IPS-20b (cell line): ENCODE data around the gene TPO.

Experiments
- H3K27ac ChIP-seq: one replicate; pipeline ENCODE4 v1.5.1; 2013; ENCODE audit warnings: low read length
- H3K27me3 ChIP-seq: 2 replicates; pipeline ENCODE4 v1.6.1; 2013; ENCODE audit warnings: mild to moderate bottlenecking, low read length, inconsistent platforms; ENCODE audit not compliant: insufficient read depth
- H3K36me3 ChIP-seq: 2 replicates; pipeline ENCODE4 v1.6.1; 2013; ENCODE audit warnings: low read depth, mild to moderate bottlenecking, inconsistent platforms, low read length, moderate library complexity; ENCODE audit not compliant: insufficient read depth
- H3K4me1 ChIP-seq: 2 replicates; pipeline ENCODE4 v1.6.1; 2013; ENCODE audit warnings: mild to moderate bottlenecking, control low read depth, inconsistent platforms, low read length, moderate library complexity; ENCODE audit not compliant: insufficient read depth
- H3K4me3 ChIP-seq: 2 replicates; pipeline ENCODE4 v1.5.1; 2013; ENCODE audit warnings: mild to moderate bottlenecking, low read length, inconsistent platforms
- H3K9ac ChIP-seq: 2 replicates; pipeline ENCODE4 v1.6.1; 2013; ENCODE audit warnings: low read depth, mild to moderate bottlenecking, inconsistent platforms, low read length, moderate library complexity
- H3K9me3 ChIP-seq: 2 replicates; pipeline ENCODE4 v1.6.1; 2013; ENCODE audit warnings: mild to moderate bottlenecking, low read depth, low read length, inconsistent platforms; ENCODE audit not compliant: insufficient read depth

TPO gene

DNA sequence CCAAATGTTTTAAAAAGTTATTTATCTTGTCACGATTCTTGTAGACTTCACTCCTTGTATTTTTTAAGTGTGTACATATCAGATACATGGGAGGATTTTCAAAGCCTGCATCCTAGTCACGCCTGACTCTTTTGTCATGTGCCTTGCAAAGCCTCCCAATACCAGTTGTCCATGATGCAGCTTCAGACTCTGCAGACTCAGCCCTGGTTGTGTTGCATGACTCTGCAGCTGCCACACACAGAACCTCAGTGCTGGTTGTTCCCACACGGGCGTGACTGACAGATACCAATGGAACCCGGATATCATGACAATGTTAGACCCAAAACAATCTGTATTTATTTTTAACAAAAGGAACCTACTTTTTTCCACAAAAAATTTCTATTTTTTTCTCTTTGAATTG lies 38.2 kb downstream of the TPO start:
- Histone ChIP-seq H3K4me3 (no peak overlapping the region), H3K36me3 (no peaks in the 10 kb centered on the region), H3K27me3 (no peaks in the 10 kb centered on the region), H3K9me3 (no peaks in the 10 kb centered on the region), H3K27ac (no peak overlapping the region), H3K4me1 (no peaks in the 10 kb centered on the region), H3K9ac (no peak overlapping the region)

DNA sequence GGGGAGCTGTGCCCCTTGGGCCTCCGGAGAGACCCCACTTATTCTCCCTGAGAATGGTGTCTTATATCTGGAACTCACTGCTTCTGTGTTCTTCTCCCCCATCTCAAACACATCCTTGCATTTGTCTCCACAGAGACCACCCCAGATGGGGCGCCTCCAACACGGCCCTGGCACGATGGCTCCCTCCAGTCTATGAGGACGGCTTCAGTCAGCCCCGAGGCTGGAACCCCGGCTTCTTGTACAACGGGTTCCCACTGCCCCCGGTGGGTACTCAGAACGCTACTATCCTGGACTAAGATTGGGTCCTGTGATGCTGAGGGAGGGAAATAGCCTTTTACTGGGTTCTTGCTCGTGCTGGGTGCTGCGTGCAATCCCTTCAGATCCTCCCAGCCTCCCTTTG lies 40.3 kb downstream of the TPO start:
- Histone ChIP-seq H3K27ac (no peak overlapping the region), H3K36me3 (no peaks in the 10 kb centered on the region), H3K4me1 (no peaks in the 10 kb centered on the region), H3K9ac (no peak overlapping the region), H3K4me3 (no peak overlapping the region), H3K9me3 (peaks cover 3% of the 10 kb centered on the region; the same call in 1 of the 2 replicates), H3K27me3 (no peaks in the 10 kb centered on the region)

DNA sequence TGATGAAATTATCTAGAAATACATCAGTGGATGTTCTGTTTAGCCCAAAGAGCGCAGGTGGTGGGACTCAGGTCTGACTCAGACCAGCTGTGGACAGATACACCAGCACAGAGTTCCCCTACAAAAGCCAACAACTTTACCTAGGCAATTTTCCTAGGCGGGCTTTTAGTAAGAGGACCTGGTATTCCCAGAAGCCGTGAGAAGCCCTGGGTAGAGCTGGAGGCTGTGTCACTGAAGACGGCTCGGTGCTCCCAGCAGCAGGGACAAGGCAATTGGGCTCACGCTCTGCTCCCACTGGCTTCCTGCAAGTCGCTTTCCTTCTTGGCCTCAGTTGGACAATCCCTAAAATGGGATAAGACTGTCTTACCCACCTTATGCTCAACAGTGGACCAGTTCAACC lies 41.1 kb downstream of the TPO start:
- Histone ChIP-seq H3K27me3 (no peaks in the 10 kb centered on the region), H3K4me3 (no peak overlapping the region), H3K9ac (no peak overlapping the region), H3K4me1 (no peaks in the 10 kb centered on the region), H3K36me3 (no peaks in the 10 kb centered on the region), H3K27ac (no peak overlapping the region), H3K9me3 (peaks cover 3% of the 10 kb centered on the region; the same call in 1 of the 2 replicates)

DNA sequence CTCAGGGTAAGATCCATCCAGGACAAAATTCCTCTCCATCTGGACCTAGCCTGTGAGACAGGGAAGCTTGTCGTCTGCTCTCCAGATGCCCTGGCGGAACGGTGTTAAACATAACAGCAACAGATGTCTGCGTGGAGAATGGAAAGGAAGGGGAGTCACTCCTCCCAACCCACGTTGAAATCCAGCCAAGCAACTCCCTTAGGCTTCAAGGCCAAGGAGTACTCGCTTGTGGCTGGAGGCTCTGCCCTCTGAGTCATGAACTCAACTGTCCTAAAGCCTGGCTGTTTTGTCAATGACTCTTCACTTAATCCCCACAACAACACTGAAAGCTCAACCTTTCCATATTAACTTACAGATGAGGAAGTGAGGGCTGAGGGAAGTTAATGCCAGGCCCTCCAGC lies 42.2 kb downstream of the TPO start:
- no peak overlapping the region for H3K27ac ChIP-seq
- no peak overlapping the region for H3K4me3 ChIP-seq
- H3K9ac ChIP-seq, result no peak overlapping the region
- H3K27me3 ChIP-seq, result no peaks in the 10 kb centered on the region
- H3K4me1 ChIP-seq, result no peaks in the 10 kb centered on the region
- no peaks in the 10 kb centered on the region for H3K36me3 ChIP-seq
- H3K9me3 ChIP-seq, result peaks cover 3% of the 10 kb centered on the region; the same call in 1 of the 2 replicates

DNA sequence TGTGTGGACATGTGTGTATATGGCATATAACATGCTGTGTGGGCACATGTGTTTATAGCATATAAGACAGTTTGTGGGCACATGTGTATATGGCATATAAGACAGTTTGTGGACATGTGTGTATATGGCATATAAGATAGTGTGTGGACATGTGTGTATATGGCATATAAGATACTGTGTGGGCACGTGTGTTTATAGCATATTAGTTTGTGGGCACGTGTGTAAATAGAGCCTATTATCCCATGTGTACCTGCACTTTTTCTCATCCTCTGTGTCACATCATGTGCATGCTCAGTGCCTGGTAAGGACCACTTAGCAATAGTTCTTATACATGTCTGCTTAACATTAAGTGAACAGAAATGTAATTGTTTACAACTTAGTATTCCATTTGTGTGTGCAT lies 45.2 kb downstream of the TPO start:
- H3K9ac ChIP-seq, result no peak overlapping the region
- H3K4me1 ChIP-seq, result no peaks in the 10 kb centered on the region
- no peak overlapping the region for H3K4me3 ChIP-seq
- H3K27me3 ChIP-seq, result no peaks in the 10 kb centered on the region
- H3K27ac ChIP-seq, result no peak overlapping the region
- H3K36me3 ChIP-seq, result no peaks in the 10 kb centered on the region
- peaks cover 3% of the 10 kb centered on the region; the same call in 1 of the 2 replicates for H3K9me3 ChIP-seq

DNA sequence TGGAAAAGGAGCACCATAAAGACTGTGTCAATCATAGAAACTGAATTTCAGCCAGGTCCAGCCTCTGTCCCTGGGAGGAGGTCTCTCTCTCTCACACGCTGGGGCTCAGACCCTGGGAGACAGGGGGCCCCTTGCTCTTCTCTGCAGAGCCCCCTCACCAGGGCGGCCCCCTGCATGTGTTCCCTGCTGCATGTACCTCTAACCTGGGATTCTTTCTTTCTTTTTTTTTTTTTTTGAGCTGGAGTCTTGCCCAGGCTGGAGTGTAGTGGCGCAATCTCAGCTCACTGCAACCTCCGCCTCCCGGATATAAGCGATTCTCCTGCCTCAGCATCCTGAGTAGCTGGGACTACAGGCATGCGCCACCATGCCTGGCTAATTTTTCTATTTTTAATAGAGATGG lies 46.5 kb downstream of the TPO start:
- no peaks in the 10 kb centered on the region for H3K27me3 ChIP-seq
- peaks cover 3% of the 10 kb centered on the region; the same call in 1 of the 2 replicates for H3K9me3 ChIP-seq
- no peaks in the 10 kb centered on the region for H3K4me1 ChIP-seq
- H3K27ac ChIP-seq, result no peak overlapping the region
- no peak overlapping the region for H3K9ac ChIP-seq
- no peaks in the 10 kb centered on the region for H3K36me3 ChIP-seq
- no peak overlapping the region for H3K4me3 ChIP-seq

DNA sequence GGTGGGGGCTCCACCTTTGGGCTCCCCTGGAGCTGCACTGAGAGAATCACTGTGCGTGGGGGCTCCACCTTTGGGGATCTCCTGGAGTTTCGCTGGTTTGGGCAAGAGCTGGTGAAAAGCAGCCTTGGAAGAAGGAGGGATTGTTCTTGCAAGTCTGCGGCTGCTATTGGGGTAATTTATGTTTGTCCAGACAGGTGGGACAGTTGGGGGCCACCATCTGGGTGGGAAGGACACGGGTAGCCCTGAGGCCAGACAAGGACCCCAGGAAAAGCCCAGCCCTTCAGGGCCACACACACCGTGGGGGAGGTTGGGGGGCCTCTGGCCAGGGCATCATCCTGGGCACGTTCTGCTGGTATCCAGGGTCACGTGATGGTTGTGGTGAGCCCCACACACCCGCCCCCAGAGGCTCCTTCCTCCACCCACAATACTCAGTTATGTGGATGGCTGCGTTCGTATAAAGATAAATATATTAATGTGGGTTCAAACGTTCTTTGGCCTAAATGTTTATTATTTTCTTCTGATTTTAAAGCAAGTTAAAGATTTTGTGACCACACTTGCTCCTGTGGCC lies 47.7 kb downstream of the TPO start:
- Histone ChIP-seq H3K9me3 (peaks cover 3% of the 10 kb centered on the region; the same call in 1 of the 2 replicates), H3K36me3 (no peaks in the 10 kb centered on the region), H3K4me3 (no peak overlapping the region), H3K27ac (no peak overlapping the region), H3K9ac (no peak overlapping the region), H3K27me3 (no peaks in the 10 kb centered on the region), H3K4me1 (no peaks in the 10 kb centered on the region)

DNA sequence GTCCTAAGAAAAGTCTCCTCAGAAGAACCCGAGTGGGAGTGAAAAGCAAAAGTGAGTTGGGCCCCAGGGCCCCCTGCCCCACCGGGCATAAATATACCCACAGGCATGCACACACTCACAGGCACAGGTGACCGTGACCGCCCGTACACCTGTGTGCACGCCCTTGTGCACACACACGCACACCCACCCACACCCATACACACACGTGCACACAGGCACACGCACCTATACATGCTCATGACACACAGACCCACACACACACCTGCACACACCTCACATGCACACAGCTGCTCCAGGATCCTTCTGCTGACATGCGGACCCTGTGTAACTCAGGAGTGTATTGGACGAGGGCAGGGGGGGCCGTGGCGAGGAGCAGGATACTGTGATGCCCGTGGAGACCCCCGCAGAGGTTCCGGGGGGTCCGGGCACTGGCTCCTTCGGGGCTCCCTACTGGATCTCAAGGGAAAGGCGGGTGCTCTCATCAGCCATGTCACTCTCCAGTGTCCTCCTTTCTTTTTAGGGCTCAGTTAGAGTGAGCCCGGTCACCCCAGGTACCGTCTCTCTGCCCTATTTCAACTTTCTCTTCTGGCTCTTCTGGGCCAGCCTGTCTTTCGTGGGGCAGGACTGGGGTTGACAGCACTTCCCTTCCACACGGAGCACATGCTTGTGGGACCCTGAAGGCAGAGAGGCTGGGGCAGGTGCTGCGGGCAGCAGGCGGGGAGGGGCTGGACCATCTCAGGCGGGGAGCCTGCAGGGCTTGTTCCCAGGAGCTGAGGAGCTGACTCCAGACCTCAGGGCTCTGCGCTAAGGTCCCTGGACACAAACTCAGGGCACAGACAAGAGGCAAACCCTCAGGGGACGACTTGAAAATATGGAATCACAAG lies 48.5 kb downstream of the TPO start:
- peaks cover 3% of the 10 kb centered on the region; the same call in 1 of the 2 replicates for H3K9me3 ChIP-seq
- H3K36me3 ChIP-seq, result no peaks in the 10 kb centered on the region
- H3K4me1 ChIP-seq, result no peaks in the 10 kb centered on the region
- H3K27me3 ChIP-seq, result no peaks in the 10 kb centered on the region
- no peak overlapping the region for H3K4me3 ChIP-seq
- H3K27ac ChIP-seq, result no peak overlapping the region
- no peak overlapping the region for H3K9ac ChIP-seq

DNA sequence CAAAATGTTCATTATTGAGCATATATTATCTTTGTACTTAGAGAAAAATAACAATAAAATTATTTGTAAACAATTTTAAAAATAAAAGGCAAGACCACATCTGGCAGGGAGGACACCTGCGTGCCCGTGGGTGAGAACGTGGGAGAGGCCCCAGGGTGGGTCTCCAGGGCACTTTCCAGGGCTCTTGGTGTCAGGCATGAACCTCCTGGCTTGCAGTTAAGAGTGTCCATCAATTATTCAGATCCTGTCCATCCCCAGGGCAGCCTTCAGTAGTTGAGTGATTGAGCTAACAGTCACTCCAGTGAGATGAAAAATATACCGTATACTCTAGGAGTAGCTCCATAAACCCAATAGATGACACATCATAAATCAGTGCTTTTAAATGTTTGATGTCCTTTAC lies 49.7 kb downstream of the TPO start:
- Histone ChIP-seq H3K27me3 (no peaks in the 10 kb centered on the region), H3K4me1 (no peaks in the 10 kb centered on the region), H3K9me3 (peaks cover 1% of the 10 kb centered on the region), H3K4me3 (no peak overlapping the region), H3K27ac (no peak overlapping the region), H3K9ac (no peak overlapping the region), H3K36me3 (no peaks in the 10 kb centered on the region)

DNA sequence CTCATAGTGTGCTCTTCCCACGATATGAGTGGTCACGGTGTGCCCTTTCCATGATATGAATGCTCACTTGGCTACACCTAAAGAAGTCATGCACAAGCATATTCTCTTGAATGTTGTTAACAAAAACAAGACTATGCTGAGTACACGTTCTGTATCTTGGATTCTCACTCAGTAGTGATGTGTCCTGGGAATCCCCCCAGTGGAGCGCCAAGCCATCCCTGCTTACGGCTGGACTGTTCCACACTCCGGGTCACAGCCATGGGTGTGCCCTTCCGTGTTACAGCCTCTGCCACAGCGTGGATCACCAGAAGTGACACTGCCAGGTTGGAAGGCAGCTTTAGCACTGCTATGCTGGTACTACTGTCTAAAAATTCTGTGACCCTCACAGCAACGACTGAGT lies 59.1 kb downstream of the TPO start:
- H3K9ac ChIP-seq, result no peak overlapping the region
- H3K9me3 ChIP-seq, result peaks cover 17% of the 10 kb centered on the region
- H3K36me3 ChIP-seq, result no peaks in the 10 kb centered on the region
- no peak overlapping the region for H3K4me3 ChIP-seq
- no peaks in the 10 kb centered on the region for H3K27me3 ChIP-seq
- no peaks in the 10 kb centered on the region; the same call in 1 of the 2 replicates for H3K4me1 ChIP-seq
- no peak overlapping the region for H3K27ac ChIP-seq

DNA sequence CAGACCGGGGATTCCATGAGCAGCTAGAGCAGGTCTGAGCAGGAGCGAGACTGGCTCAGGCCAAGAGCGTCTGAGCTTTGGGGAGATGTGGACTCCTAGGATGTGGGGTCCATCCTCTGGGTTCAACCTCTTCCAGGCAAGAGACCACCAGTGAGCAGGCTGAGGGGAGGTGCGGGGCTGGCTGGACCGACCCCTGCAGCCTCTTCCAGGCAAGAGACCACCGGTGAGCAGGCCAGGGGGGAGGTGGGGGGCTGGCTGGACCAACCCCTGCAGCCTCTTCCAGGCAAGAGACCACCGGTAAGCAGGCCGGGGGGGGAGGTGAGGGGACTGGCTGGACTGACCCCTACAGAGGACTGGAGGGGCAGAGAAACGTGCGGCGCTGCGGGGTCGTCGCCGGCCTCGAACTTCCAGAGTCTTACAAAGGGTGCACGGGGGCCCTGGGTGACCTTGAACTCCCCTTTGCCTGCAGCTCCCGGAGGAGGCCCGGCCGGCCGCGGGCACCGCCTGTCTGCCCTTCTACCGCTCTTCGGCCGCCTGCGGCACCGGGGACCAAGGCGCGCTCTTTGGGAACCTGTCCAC lies 63.4 kb downstream of the TPO start:
- Histone ChIP-seq H3K36me3 (no peaks in the 10 kb centered on the region), H3K9me3 (no peaks in the 10 kb centered on the region), H3K27ac (no peak overlapping the region), H3K4me1 (no peaks in the 10 kb centered on the region; the same call in 1 of the 2 replicates), H3K27me3 (no peaks in the 10 kb centered on the region), H3K4me3 (no peak overlapping the region), H3K9ac (no peak overlapping the region)
